Ishikawa (cell line): ENCODE measurements around the gene ITGA1.

Experiments
- CREB1 ChIP-seq: IDR thresholded peaks from 2 replicates; pipeline ENCODE4 v1.6.1; 2012; ENCODE audit warnings: low read depth
- FOXM1 ChIP-seq: IDR thresholded peaks from 2 replicates; pipeline ENCODE4 v1.6.1; 2012; ENCODE audit warnings: low read depth, borderline replicate concordance
- RAD21 ChIP-seq: IDR thresholded peaks from 2 replicates; pipeline ENCODE4 v1.6.1; 2012; ENCODE audit warnings: low read depth
- REST ChIP-seq: IDR thresholded peaks from 2 replicates; pipeline ENCODE4 v1.6.1; 2012; ENCODE audit warnings: low read depth, mild to moderate bottlenecking
- USF1 ChIP-seq: IDR thresholded peaks from 2 replicates; pipeline ENCODE4 v1.6.1; 2012

DNA sequence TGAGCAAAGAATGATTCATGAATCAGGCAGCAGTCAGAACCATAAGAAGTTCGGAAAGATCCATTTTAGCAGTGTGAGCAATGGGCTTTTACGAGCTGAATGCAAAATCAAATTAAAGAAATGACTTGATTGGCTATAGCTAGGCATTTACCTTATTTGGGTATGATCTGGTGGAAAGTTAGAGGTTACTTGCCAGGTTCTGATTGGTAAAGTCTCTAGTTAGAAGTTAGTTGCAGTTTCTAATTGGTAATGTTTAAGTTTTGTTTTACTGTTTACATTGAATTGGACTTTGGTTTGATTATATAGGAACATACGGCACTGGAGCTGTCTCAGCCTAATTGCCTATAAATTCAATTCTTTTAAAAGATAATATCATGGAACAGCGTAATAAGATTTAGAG is 97.9 kb downstream of the ITGA1 start:
- TF ChIP-seq CREB1 (no peak), USF1 (no peak), FOXM1 (no peak), RAD21 (no peak), REST (no peak)
